ENCODE results near the gene NOB1. TPM values are rescaled to one million over a fixed set of nuclear protein-coding genes. Genes with fewer than 3 reads are reported as not detected.

Gene NOB1
- total and polyA plus RNA-seq, 7 experiments from 2014 or later, result 24.1 to 72.8 (median 46.5) TPM

GRCh38 chr16:69720822-69721430, 33.8 kb downstream of the NOB1 start:
- H3K9me3 ChIP-seq (ENCODE audit: control insufficient read depth in 2 of 3, low read length in 3 of 3), result no peaks in the 10 kb centered on the region
- H3K36me3 Mint-ChIP-seq, result peaks cover 0 to 3% (median 0%) of the 10 kb centered on the region in 5 donors
- CTCF ChIA-PET, result no interaction called here
- H3K4me1 Mint-ChIP-seq, result peaks cover 1 to 29% (median 10%) of the 10 kb centered on the region in 7 donors
- ATAC-seq, result no peak
- no peaks in the 10 kb centered on the region for H3K36me3 ChIP-seq (ENCODE audit: control insufficient read depth in 2 of 3, insufficient read depth in 3 of 3, low read length in 3 of 3)
- intact Hi-C loops (cut with micrococcal nuclease), result loop anchor here in 1 of 2 donors (10.0 kb wide), 1 partner anchor 134 kb away; no protein-coding TSS in a partner anchor
- H3K27me3 Mint-ChIP-seq, result no peaks in the 10 kb centered on the region
- no peaks in the 10 kb centered on the region for H3K9me3 Mint-ChIP-seq
- peak overlapping the region in 1 of 9 donors; percentile 8 for H3K27ac Mint-ChIP-seq
- DNase-seq, result no peak
- POLR2A ChIA-PET, result interaction anchor here (0.6 to 0.7 kb wide), 2 partner anchors 17 to 33 kb away, joined by 3 to 4 read pairs; no protein-coding TSS in a partner anchor
- no peak overlapping the region for H3K4me3 ChIP-seq (ENCODE audit: low read length)
- peaks cover 0 to 2% of the 10 kb centered on the region in 2 donors for H3K4me1 ChIP-seq (ENCODE audit: control insufficient read depth in 2 of 2, insufficient read depth in 2 of 2, low read length in 2 of 2)
- H3K27me3 ChIP-seq (ENCODE audit: control insufficient read depth in 2 of 2, insufficient read depth in 2 of 2, low read length in 2 of 2), result no peaks in the 10 kb centered on the region
- no peak overlapping the region for H3K27ac ChIP-seq (ENCODE audit: low read depth, low read length)
- H3K4me3 Mint-ChIP-seq, result no peak overlapping the region

GRCh38 chr16:69718111-69718764, 36.5 kb downstream of the NOB1 start:
- Histone ChIP-seq H3K4me3 (ENCODE audit: low read length) (no peak overlapping the region), H3K36me3 (ENCODE audit: control insufficient read depth in 2 of 3, insufficient read depth in 3 of 3, low read length in 3 of 3) (no peaks in the 10 kb centered on the region), H3K4me1 (ENCODE audit: control insufficient read depth in 2 of 2, insufficient read depth in 2 of 2, low read length in 2 of 2) (no peaks in the 10 kb centered on the region), H3K9me3 (ENCODE audit: control insufficient read depth in 2 of 3, low read length in 3 of 3) (no peaks in the 10 kb centered on the region), H3K27ac (ENCODE audit: low read depth, low read length) (no peak overlapping the region), H3K27me3 (ENCODE audit: control insufficient read depth in 2 of 2, insufficient read depth in 2 of 2, low read length in 2 of 2) (no peaks in the 10 kb centered on the region)
- Mint-ChIP-seq H3K27ac (no peak overlapping the region), H3K36me3 (peaks cover 0 to 3% (median 0%) of the 10 kb centered on the region in 5 donors), H3K4me1 (peaks cover 0 to 10% (median 0%) of the 10 kb centered on the region in 7 donors), H3K9me3 (no peaks in the 10 kb centered on the region), H3K4me3 (no peak overlapping the region), H3K27me3 (no peaks in the 10 kb centered on the region)
- intact Hi-C loops (cut with micrococcal nuclease), result no loop called here
- POLR2A ChIA-PET, result no interaction called here
- no peak for DNase-seq
- CTCF ChIA-PET, result no interaction called here
- no peak for ATAC-seq

- POLR2A ChIA-PET, result interaction anchor here (0.6 to 0.7 kb wide), 2 partner anchors 22 to 139 kb away, joined by 4 to 5 read pairs; no protein-coding TSS in a partner anchor
- no peaks in the 10 kb centered on the region for H3K27me3 Mint-ChIP-seq
- no peaks in the 10 kb centered on the region for H3K4me1 ChIP-seq (ENCODE audit: control insufficient read depth in 2 of 2, insufficient read depth in 2 of 2, low read length in 2 of 2)
- H3K36me3 Mint-ChIP-seq, result peaks cover 0 to 8% (median 0%) of the 10 kb centered on the region in 5 donors
- H3K9me3 Mint-ChIP-seq, result no peaks in the 10 kb centered on the region
- DNase-seq (no peak), ATAC-seq (no peak)
- no peak overlapping the region for H3K27ac Mint-ChIP-seq
- CTCF ChIA-PET, result interaction anchor here (1.5 kb wide), 1 partner anchor 14 kb away, joined by 3 read pairs; no protein-coding TSS in a partner anchor
- H3K4me3 Mint-ChIP-seq, result no peak overlapping the region
- no peaks in the 10 kb centered on the region for H3K27me3 ChIP-seq (ENCODE audit: control insufficient read depth in 2 of 2, insufficient read depth in 2 of 2, low read length in 2 of 2)
- no peaks in the 10 kb centered on the region for H3K36me3 ChIP-seq (ENCODE audit: control insufficient read depth in 2 of 3, insufficient read depth in 3 of 3, low read length in 3 of 3)
- no peak overlapping the region for H3K4me3 ChIP-seq (ENCODE audit: low read length)
- H3K4me1 Mint-ChIP-seq, result peaks cover 0 to 2% (median 0%) of the 10 kb centered on the region in 7 donors
- no peaks in the 10 kb centered on the region for H3K9me3 ChIP-seq (ENCODE audit: control insufficient read depth in 2 of 3, low read length in 3 of 3)
- intact Hi-C loops (cut with micrococcal nuclease), result no loop called here
- no peak overlapping the region for H3K27ac ChIP-seq (ENCODE audit: low read depth, low read length)
Observed at GRCh38 chr16:69717066-69717465, 37.7 kb downstream of the NOB1 start.

GRCh38 chr16:69712914-69713581, 41.7 kb downstream of the NOB1 start:
- no peak overlapping the region for H3K27ac ChIP-seq (ENCODE audit: low read depth, low read length)
- peak overlapping the region in 2 of 9 donors; percentile 14 to 31 for H3K27ac Mint-ChIP-seq
- no peaks in the 10 kb centered on the region for H3K9me3 ChIP-seq (ENCODE audit: control insufficient read depth in 2 of 3, low read length in 3 of 3)
- peaks cover 0 to 2% (median 0%) of the 10 kb centered on the region in 11 donors for H3K9me3 Mint-ChIP-seq
- H3K4me1 Mint-ChIP-seq, result peaks cover 0 to 6% (median 0%) of the 10 kb centered on the region in 7 donors
- intact Hi-C loops (cut with micrococcal nuclease), result no loop called here
- DNase-seq (no peak), ATAC-seq (no peak)
- H3K36me3 ChIP-seq (ENCODE audit: control insufficient read depth in 2 of 3, insufficient read depth in 3 of 3, low read length in 3 of 3), result no peaks in the 10 kb centered on the region
- ChIA-PET POLR2A (interaction anchor here (0.5 to 1.3 kb wide), 5 partner anchors 14 to 282 kb away, joined by 3 to 4 read pairs (median 3); partner anchors contain the start of gene NOB1), CTCF (interaction anchor here (0.6 to 0.8 kb wide), 3 partner anchors 42 to 303 kb away, joined by 3 to 4 read pairs (median 3); partner anchors contain the start of gene NOB1)
- no peaks in the 10 kb centered on the region for H3K4me1 ChIP-seq (ENCODE audit: control insufficient read depth in 2 of 2, insufficient read depth in 2 of 2, low read length in 2 of 2)
- no peak overlapping the region for H3K4me3 ChIP-seq (ENCODE audit: low read length)
- H3K27me3 ChIP-seq (ENCODE audit: control insufficient read depth in 2 of 2, insufficient read depth in 2 of 2, low read length in 2 of 2), result no peaks in the 10 kb centered on the region
- H3K27me3 Mint-ChIP-seq, result no peaks in the 10 kb centered on the region
- H3K4me3 Mint-ChIP-seq, result no peak overlapping the region
- peaks cover 0 to 11% (median 0%) of the 10 kb centered on the region in 5 donors for H3K36me3 Mint-ChIP-seq

GRCh38 chr16:69712277-69712676, 42.4 kb downstream of the NOB1 start:
- ATAC-seq (no peak), DNase-seq (no peak)
- Mint-ChIP-seq H3K36me3 (peaks cover 0 to 10% (median 0%) of the 10 kb centered on the region in 5 donors), H3K27ac (no peak overlapping the region), H3K27me3 (no peaks in the 10 kb centered on the region), H3K4me1 (peaks cover 0 to 6% (median 0%) of the 10 kb centered on the region in 7 donors), H3K4me3 (no peak overlapping the region), H3K9me3 (peaks cover 0 to 3% (median 0%) of the 10 kb centered on the region in 11 donors)
- intact Hi-C loops (cut with micrococcal nuclease), result no loop called here
- ChIA-PET CTCF (interaction anchor here (0.9 to 4.2 kb wide), 2 partner anchors 42 to 589 kb away, joined by 3 to 43 read pairs; partner anchors contain the start of gene NOB1), POLR2A (interaction anchor here (0.6 to 3.7 kb wide), 2 partner anchors 40 to 42 kb away, joined by 4 to 23 read pairs; partner anchors contain the start of gene NOB1)
- Histone ChIP-seq H3K4me1 (ENCODE audit: control insufficient read depth in 2 of 2, insufficient read depth in 2 of 2, low read length in 2 of 2) (no peaks in the 10 kb centered on the region), H3K36me3 (ENCODE audit: control insufficient read depth in 2 of 3, insufficient read depth in 3 of 3, low read length in 3 of 3) (no peaks in the 10 kb centered on the region), H3K27ac (ENCODE audit: low read depth, low read length) (no peak overlapping the region), H3K27me3 (ENCODE audit: control insufficient read depth in 2 of 2, insufficient read depth in 2 of 2, low read length in 2 of 2) (no peaks in the 10 kb centered on the region), H3K4me3 (ENCODE audit: low read length) (no peak overlapping the region), H3K9me3 (ENCODE audit: control insufficient read depth in 2 of 3, low read length in 3 of 3) (no peaks in the 10 kb centered on the region)

- H3K36me3 ChIP-seq (ENCODE audit: control insufficient read depth in 2 of 3, insufficient read depth in 3 of 3, low read length in 3 of 3), result no peaks in the 10 kb centered on the region
- H3K4me3 Mint-ChIP-seq, result no peak overlapping the region
- H3K27ac Mint-ChIP-seq, result peak overlapping the region in 2 of 9 donors; percentile 21 to 56
- ChIA-PET POLR2A (interaction anchor here (1.2 to 3.7 kb wide), 2 partner anchors 43 to 48 kb away, joined by 3 to 23 read pairs; partner anchors contain the start of gene NOB1), CTCF (interaction anchor here (0.9 to 4.2 kb wide), 3 partner anchors 39 to 588 kb away, joined by 3 to 43 read pairs (median 3); partner anchors contain the start of gene NOB1)
- intact Hi-C loops (cut with micrococcal nuclease), result no loop called here
- DNase-seq, result no peak
- peaks cover 0 to 6% (median 0%) of the 10 kb centered on the region in 7 donors for H3K4me1 Mint-ChIP-seq
- no peak overlapping the region for H3K4me3 ChIP-seq (ENCODE audit: low read length)
- H3K27me3 Mint-ChIP-seq, result no peaks in the 10 kb centered on the region
- ATAC-seq, result no peak
- no peaks in the 10 kb centered on the region for H3K9me3 ChIP-seq (ENCODE audit: control insufficient read depth in 2 of 3, low read length in 3 of 3)
- peaks cover 0 to 8% (median 0%) of the 10 kb centered on the region in 5 donors for H3K36me3 Mint-ChIP-seq
- H3K9me3 Mint-ChIP-seq, result peaks cover 0 to 3% (median 0%) of the 10 kb centered on the region in 11 donors
- no peak overlapping the region for H3K27ac ChIP-seq (ENCODE audit: low read depth, low read length)
- no peaks in the 10 kb centered on the region for H3K4me1 ChIP-seq (ENCODE audit: control insufficient read depth in 2 of 2, insufficient read depth in 2 of 2, low read length in 2 of 2)
- H3K27me3 ChIP-seq (ENCODE audit: control insufficient read depth in 2 of 2, insufficient read depth in 2 of 2, low read length in 2 of 2), result no peaks in the 10 kb centered on the region
Observed at GRCh38 chr16:69711115-69711740, 43.5 kb downstream of the NOB1 start.

Data from naive thymus-derived CD4-positive, alpha-beta T cell (primary cell).